Psoas muscle (tissue), 8 donors: ENCODE results near the gene NRN1L. TPM values are rescaled to one million over a fixed set of nuclear protein-coding genes. Genes with fewer than 3 reads are reported as not detected.
"Not testable (repeated sequence)": the region's sequence is repeated elsewhere in the genome, so short reads cannot be mapped to it uniquely, and the experiment has no call there.

ENCODE experiments used
- ATAC-seq, 4 donors: fragments of 200-7000 bp; cut with Tn5 transposase; one replicate each; pipeline ENCODE4 v1.9.1; 2020; ENCODE audit warnings: moderate library complexity in 3 of 4, mild to moderate bottlenecking in 2 of 4
- DNase-seq, 2 donors: peaks; one replicate each; pipeline ENCODE4 v3.0.0-alpha.2; 2020
- H3K27ac ChIP-seq: fragments of 200-600 bp; one replicate; pipeline ENCODE4 v1.8.0; 2022
- H3K27me3 ChIP-seq, 3 donors: fragments of 200-600 bp in 1 of 3; one replicate each; pipeline versions ENCODE4 v1.6.1 to v1.8.0; 2013 to 2022; ENCODE audit warnings: low read length in 2 of 3, mild to moderate bottlenecking in 2 of 3, moderate library complexity in 1 of 3; ENCODE audit not compliant: insufficient read depth in 3 of 3
- H3K36me3 ChIP-seq, 2 donors: fragments of 200-600 bp in 1 of 2; one replicate each; pipeline versions ENCODE4 v1.6.1 to v1.8.0; 2013 to 2022; ENCODE audit warnings: low read depth in 1 of 2, mild to moderate bottlenecking in 1 of 2, moderate library complexity in 1 of 2; ENCODE audit not compliant: insufficient read depth in 1 of 2
- H3K4me1 ChIP-seq: fragments of 200-600 bp; one replicate; pipeline ENCODE4 v1.8.0; 2022
- H3K4me3 ChIP-seq: fragments of 200-600 bp; one replicate; pipeline ENCODE4 v1.8.0; 2022; ENCODE audit warnings: mild to moderate bottlenecking
- H3K9me3 ChIP-seq: fragments of 200-600 bp; one replicate; pipeline ENCODE4 v1.8.0; 2022
- CTCF ChIP-seq: fragments of 200-600 bp; IDR thresholded peaks from one replicate; pipeline ENCODE4 v1.8.0; 2022; ENCODE audit warnings: antibody characterized with exemption
- WGBS, 3 donors: extraction: QIAGEN DNeasy Blood & Tissue Kit; methylation state at CpG; one replicate each; pipeline versions ENCODE4 v1.1.6 to v1.1.7; 2013; 5-methylcytosine and 5-hydroxymethylcytosine counted together
- intact Hi-C, 2 donors: fragments of 100-400 bp; cut with DNase I; formaldehyde crosslinking; loops; one replicate each; pipeline versions ENCODE4 v1.11.0 to v1.14.2; 2022
- polyA plus RNA-seq, 3 donors: library from polyadenylated mRNA; stranded (reverse); fragments of 200-250 nt; gene quantifications; one replicate each; pipeline ENCODE4 v1.2.3, GENCODE V29; 2013
- total RNA-seq, 4 donors: library from RNA; stranded (reverse); fragmentation: NEBNext Ultra II Directional in 2 of 4; extraction: Animal tissue kit (Norgen Biotek cat#: 25700) in 2 of 4; gene quantifications; one replicate each; pipeline versions ENCODE4 v1.2.1 to v1.2.4, GENCODE V29; 2021 to 2023
- donor health status: healthy with polysubstance abuse.
- donor health status: DM: no; HTN: no; CAD: no; lungs with moderate emphysema.
- donor health status: Bipolar disorder and iron deficiency.
- donor health status: healthy.
- donor health status: DM: yes; HTN: yes; CAD: no.
- donor health status: DM: no; HTN: no; CAD: no.
- donor health status: DM: no; HTN: no; CAD: no.
- donor health status: DM: yes; HTN: yes; CAD: no.

Gene NRN1L
- total and polyA plus RNA-seq, 7 donors: 0.23 to 1.1 (median 0.38) TPM; not detected in 2

- TF ChIP-seq CTCF: no peak
- ATAC-seq (peak in 3 of 4 donors; percentile 47 to 55 (median 48)), DNase-seq (no peak)
- Histone ChIP-seq H3K9me3 (no peaks in the 10 kb centered on the region), H3K27me3 (no peaks in the 10 kb centered on the region), H3K4me3 (no peak overlapping the region), H3K36me3 (peaks cover 0 to 33% of the 10 kb centered on the region in 2 donors), H3K4me1 (peaks cover 12% of the 10 kb centered on the region), H3K27ac (no peak overlapping the region)
- 41 to 46% (median 46%) methylated on average over 2 of the region's 2 CpGs for WGBS, 3 donors
- intact Hi-C loops: no loop called here
Observed at GRCh38 chr16:67910158-67910557, 25.5 kb downstream of the NRN1L start.

- H3K4me1 ChIP-seq: peaks cover 53% of the 10 kb centered on the region
- no peaks in the 10 kb centered on the region for H3K27me3 ChIP-seq
- H3K27ac ChIP-seq: peak overlapping the region; percentile 91
- peaks cover 0 to 19% of the 10 kb centered on the region in 2 donors for H3K36me3 ChIP-seq
- no peaks in the 10 kb centered on the region for H3K9me3 ChIP-seq
- no peak for ATAC-seq
- no peak for TF ChIP-seq CTCF
- no peak overlapping the region for H3K4me3 ChIP-seq
- DNase-seq: no peak
- intact Hi-C loops: no loop called here
- 58 to 78% (median 61%) methylated on average over 7 of the region's 7 CpGs for WGBS, 3 donors
Observed at GRCh38 chr16:67914758-67915495, 30.2 kb downstream of the NRN1L start.

GRCh38 chr16:67915496-67915769 is 30.7 kb downstream of the NRN1L start:
- 47 to 67% (median 55%) methylated on average over 1 to 2 of the region's 2 CpGs for WGBS, 3 donors
- H3K4me1 ChIP-seq: peaks cover 58% of the 10 kb centered on the region

GRCh38 chr16:67915831-67916723 is 31.4 kb downstream of the NRN1L start:
- no peak for DNase-seq
- WGBS, 3 donors: 52 to 64% (median 62%) methylated on average over 7 of the region's 7 CpGs
- Histone ChIP-seq H3K27ac (peak overlapping the region; percentile 91), H3K9me3 (no peaks in the 10 kb centered on the region), H3K4me1 (peaks cover 64% of the 10 kb centered on the region), H3K27me3 (no peaks in the 10 kb centered on the region), H3K36me3 (peaks cover 0 to 9% of the 10 kb centered on the region in 2 donors), H3K4me3 (no peak overlapping the region)
- no peak for TF ChIP-seq CTCF
- intact Hi-C loops: no loop called here
- ATAC-seq: peak in 3 of 4 donors; percentile 7 to 29 (median 23)

More at GRCh38 chr16:67915496-67915769, 30.7 kb downstream of the NRN1L start:
- intact Hi-C loops, ATAC-seq, H3K9me3 ChIP-seq, H3K4me3 ChIP-seq, DNase-seq, H3K27me3 ChIP-seq: not testable (repeated sequence)
- Histone ChIP-seq H3K27ac (peak overlapping the region; percentile 91), H3K36me3 (peaks cover 0 to 15% of the 10 kb centered on the region in 2 donors)
